HG02970 (cell line): ENCODE measurements around the gene RNF208.
"Not testable (repeated sequence)": the region's sequence is repeated elsewhere in the genome, so short reads cannot be mapped to it uniquely, and the experiment has no call there.

Source experiments
- ATAC-seq: cut with Tn5 transposase; IDR thresholded peaks from one replicate; pipeline ENCODE4 v1.9.1; 2021; ENCODE audit warnings: mild to moderate bottlenecking, moderate library complexity, moderate number of reproducible peaks; ENCODE audit not compliant: unreplicated experiment, low FRiP score

Gene RNF208, protein sequence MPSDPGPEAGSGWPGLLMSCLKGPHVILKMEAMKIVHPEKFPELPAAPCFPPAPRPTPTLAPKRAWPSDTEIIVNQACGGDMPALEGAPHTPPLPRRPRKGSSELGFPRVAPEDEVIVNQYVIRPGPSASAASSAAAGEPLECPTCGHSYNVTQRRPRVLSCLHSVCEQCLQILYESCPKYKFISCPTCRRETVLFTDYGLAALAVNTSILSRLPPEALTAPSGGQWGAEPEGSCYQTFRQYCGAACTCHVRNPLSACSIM

DNA sequence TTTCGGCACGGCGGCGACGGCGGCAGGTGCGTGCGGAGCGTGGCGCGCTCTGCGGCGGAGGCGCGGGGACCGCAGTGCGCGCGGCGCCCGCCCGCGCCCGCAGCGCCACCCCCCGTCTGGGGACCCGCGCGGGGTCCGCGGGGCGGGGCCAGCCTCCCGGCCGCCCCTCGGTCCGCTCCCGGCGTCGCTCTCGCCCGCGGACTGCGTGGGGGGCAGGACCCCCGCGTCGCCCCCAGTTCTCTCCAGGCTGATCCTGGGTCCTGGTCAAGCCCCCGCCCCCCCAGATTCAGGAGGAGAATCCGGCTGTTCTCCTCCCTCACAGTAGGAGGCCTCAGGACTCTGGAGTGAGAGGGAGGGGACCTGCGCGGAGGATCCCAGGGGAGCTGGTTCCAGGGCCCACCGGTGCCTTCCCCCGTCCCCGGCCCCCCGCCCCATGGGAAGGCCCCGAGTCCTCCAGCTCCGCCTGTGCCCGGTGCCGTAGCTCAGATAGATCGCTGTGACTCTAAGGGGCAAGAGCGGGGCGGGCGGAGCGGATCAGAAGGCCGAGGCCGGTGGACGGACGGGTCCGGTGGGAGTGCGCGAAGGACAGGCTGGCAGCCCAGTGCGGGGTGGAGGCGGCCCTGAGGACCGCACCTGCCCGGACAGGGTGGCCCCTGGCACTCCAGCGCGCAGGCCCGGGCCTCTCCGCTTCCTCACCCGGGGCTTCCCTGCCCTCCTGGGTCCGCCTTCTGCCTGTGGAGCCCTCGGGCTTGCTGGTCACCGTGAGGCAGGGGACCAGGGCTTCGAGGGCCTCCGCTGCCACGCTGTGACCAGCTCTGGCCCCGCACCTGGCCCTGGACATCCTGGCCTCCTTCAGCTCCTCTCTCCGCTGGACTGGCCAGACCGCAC lies at the start of gene RNF208:
Gene RNF208 (minus strand): TSS at position 51 of the 888 bp plus-strand sequence. CDS start 1,028 bp downstream, outside the sequence.
- peak; percentile 4 for ATAC-seq

- no peak for ATAC-seq
Measured at GRCh38 chr9:137271696-137272076, 49.6 kb upstream of the RNF208 start.

GRCh38 chr9:137270929-137271695 lies 49.1 kb upstream of the RNF208 start:
- ATAC-seq, result no peak

GRCh38 chr9:137269231-137269772 lies 47.3 kb upstream of the RNF208 start:
- no peak for ATAC-seq

- ATAC-seq, result no peak
Measured at GRCh38 chr9:137268538-137269201, 46.6 kb upstream of the RNF208 start.

DNA sequence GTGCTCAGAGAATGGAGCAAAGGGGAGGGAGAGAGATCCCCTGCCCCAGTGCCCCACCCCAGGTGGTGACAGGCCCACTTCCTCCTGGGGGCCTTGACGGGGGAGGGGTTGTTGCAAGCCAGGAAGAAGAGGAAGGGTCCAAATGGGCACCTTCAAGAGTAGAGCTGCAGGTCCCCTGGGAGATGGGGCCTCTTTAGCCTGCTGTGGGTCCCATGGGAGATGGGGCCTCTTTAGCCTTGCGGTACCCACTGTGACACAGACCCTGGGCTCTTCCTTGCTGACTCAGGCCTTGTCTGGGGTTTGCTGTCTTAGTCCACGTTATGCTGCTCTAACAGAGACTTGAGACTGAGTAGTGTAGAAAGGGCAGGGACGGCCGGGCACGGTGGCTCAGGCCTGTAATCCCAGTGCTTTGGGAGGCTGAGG lies 45.9 kb upstream of the RNF208 start:
- ATAC-seq, result no peak

DNA sequence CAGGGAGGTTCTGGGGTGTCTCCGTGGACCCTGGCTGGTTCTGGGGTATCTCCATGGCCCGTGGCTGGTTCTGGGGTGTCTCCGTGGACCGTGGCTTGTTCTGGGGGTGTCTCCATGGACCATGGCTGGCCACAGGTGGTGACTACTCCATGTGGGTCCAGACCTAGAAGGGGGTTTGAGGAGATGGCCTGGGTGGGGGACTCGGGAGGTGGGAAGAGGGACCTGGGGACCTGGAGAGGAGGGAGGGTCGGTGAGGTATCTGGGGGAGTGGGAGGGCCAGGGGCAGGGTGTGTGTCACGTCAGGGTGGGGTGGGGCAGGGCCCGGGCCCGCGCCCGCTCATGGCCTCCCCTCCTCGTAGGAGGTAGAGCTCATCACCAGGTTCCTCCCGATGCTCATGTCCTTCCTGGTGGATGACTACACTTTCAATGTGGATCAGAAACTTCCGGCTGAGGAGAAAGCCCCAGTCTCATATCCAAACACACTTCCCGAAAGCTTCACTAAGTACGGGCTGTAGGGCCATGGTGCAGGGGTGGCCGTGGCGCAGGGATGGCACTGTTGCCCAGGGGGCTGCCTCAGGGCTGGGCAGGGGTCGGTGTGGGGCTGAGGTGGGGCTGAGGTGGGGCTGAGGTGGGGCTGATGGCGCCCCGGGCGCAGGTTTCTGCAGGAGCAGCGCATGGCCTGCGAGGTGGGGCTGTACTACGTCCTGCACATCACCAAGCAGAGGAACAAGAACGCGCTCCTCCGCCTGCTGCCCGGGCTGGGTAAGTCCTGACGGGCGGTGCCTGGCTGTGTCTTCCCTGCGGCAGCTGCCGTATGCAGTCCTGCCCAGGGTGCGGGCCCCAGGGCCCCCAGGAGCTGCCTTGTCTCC lies 44.8 kb upstream of the RNF208 start:
- ATAC-seq, result no peak

- ATAC-seq, result no peak
Measured at GRCh38 chr9:137266162-137266527, 44.1 kb upstream of the RNF208 start.

- ATAC-seq, result no peak
Measured at GRCh38 chr9:137265496-137266161, 43.6 kb upstream of the RNF208 start.

- ATAC-seq, result no peak
Measured at GRCh38 chr9:137264067-137264466, 42.0 kb upstream of the RNF208 start.

GRCh38 chr9:137263506-137263905 lies 41.5 kb upstream of the RNF208 start:
- no peak for ATAC-seq

GRCh38 chr9:137262909-137263285 lies 40.9 kb upstream of the RNF208 start:
- ATAC-seq, result no peak

DNA sequence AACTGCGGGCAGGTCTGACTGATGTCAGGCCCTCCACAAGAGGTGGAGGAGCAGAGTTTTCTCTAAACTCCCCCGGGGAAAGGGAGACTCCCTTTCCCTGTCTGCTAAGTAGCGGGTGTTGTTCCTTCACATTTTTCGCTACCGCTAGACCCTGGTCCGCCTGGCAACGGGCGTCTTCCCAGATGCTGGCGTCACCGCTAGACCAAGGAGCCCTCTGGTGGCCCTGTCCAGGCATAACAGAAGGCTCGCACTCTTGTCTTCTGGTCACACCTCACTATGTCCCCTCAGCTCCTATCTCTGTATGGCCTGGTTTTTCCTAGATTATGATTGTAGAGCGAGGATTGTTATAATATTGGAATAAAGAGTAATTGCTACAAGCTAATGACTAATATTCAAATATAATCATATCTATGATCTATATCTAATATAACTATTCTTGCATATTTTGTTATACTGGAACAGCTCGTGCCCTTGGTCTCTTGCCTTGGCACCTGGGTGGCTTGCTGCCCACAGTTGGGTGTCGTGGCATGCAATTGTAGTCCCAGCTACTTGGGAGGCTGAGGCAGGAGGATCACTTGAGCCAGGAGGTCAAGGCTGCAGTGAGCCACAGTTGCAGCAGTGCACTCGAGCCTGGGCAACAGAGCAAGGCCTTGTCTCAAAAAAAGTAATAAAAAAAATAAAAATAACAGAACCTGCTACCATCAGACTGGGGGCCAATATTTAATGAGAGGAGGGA lies 40.3 kb upstream of the RNF208 start:
- ATAC-seq, result not testable (repeated sequence)

- ATAC-seq, result no peak
Measured at GRCh38 chr9:137256856-137257255, 34.8 kb upstream of the RNF208 start.

DNA sequence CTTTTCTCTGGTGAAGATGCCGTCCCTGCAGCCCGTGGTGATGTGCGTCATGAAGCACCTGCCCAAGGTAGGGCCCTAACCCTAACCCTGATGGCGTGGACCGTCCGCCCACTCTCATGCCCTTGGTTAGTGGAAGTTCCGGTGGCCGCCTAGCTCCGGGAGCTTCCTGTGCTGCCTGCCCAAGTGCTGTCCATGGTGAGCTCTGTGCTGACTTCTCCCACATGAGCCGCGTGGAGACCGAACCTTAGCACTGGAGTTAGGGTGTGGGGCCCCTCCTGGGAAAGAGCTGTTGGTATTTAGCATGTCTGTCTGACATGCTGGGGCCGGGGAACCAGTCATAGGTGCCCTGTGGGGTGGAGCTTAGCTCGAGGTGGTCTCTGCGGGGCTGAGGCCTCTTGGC lies 34.3 kb upstream of the RNF208 start:
- no peak for ATAC-seq

DNA sequence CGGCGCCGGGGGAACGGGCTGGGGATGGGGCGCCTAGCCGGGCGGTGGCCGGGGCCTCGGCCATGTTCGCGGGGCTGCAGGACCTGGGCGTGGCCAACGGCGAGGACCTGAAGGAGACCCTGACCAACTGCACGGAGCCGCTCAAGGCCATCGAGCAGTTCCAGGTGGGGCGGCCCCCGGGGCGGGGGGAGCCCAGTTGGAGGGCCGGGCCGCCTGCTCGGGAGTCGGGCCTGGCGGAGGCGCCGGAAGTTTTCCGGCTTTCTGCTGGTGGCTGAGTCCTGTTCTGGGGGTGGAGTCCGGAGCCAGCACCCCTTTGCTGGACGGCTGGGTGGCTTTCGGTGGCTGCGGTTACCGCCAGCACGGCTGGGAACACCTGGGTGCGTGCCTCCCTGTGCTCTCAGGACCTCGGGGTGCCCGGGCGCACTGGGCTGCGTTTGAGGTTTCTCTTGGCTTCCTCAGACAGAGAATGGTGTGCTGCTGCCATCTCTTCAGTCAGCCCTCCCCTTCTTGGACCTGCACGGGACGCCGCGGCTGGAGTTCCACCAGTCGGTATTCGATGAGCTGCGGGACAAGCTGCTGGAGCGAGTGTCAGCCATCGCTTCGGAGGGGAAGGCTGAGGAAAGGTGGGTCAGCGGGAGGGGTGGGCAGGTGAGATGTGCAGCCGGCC lies 33.5 kb upstream of the RNF208 start:
- ATAC-seq, result peak; percentile 29

DNA sequence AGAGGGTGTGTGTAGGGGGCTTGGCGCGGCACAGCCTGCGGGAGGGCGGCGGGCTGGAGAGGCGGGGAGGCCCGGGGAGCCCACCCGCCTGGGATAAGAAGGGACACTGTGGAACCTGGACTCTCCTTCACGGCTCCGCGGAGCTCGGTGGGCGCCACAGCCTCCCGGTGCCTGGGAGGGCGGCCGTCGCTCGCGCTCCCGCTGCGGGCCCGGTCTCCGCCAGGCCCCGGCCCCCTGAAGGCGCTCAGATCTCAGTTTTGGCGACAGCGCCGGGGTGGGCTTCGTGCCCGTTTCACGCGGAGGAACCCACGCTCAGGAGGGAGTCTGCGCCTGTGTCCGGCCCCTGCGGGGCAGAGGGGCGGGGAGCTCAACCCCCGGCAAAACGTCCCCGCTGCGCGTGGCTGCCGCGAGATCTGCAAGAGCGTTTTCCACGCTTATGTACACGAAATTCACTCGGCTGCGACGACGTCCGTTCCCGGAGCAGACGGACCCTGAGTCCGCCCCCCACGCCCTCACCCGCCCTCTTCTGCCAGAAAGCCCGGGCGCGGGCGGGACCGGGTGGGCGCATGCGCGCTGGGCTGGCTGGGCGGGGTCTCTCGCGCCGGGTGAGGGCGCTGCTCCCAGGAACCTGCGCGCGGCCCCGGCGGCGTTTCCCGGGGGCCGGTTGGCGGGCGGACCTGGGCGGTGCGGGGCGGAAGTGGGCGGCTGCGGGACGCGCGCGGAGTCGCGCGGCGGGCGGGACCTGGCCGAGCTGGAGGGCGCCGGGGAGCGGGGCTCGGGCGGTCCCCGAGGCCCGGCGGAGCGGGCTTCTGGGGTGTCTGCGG lies 32.8 kb upstream of the RNF208 start, which contains the start of gene NELFB:
Gene NELFB (plus strand): TSS at position 704 of the 824 bp plus-strand sequence.
- ATAC-seq, result peak; percentile 80
